ENCODE results near the gene HUS1.
A peak's percentile ranks its signal among the peaks of the same experiment; 100 is the strongest.

Gene HUS1

DNA sequence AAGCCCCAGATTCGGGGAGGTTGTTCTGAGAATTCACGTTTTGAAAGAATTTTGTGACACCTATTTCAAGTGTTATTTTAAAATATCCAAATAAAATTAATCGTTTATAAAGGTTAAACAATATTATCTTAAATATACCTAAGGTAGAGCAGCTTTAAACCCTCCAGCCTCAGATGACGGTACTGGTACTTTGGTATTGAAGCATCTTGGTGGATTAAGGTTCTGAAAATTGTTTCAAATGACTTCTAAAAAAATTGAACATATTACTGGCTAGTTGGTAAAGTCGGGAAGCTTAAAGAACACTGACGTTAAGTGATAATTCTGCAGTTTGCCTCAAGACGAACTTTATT, 392 bp upstream of the HUS1 start:
- no peak for DNase-seq (ENCODE audit: low read depth in 2 of 2)

- no peak for DNase-seq (ENCODE audit: low read depth in 2 of 2)
Measured at GRCh38 chr7:47978790-47979144, 648 bp downstream of the HUS1 start.

GRCh38 chr7:47973739-47974138, 5.7 kb downstream of the HUS1 start:
- DNase-seq (ENCODE audit: low read depth in 2 of 2): no peak

DNA sequence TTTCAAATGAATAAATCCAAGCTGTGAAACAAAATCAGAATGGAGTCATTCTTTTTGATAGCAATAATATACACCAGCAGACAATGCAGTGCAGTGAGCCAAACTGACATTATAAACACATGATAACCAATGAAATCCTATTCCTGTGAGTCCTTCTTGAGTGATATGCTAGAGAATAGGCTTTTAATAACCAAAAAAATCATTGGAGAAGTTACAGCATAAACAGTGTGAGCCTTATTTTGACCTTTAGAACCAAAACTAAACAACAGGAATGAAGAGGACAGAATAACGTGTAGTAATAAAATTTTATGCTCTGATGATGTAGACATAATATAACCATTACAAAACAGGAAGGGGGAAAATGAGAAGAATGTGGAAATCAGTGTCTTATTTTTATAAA, 8.7 kb downstream of the HUS1 start:
- no peak for DNase-seq (ENCODE audit: low read depth in 2 of 2)

- DNase-seq (ENCODE audit: low read depth in 2 of 2): peak; percentile 28 to 47
Measured at GRCh38 chr7:47968847-47969774, 10.3 kb downstream of the HUS1 start.

- no peak for DNase-seq (ENCODE audit: low read depth in 2 of 2)
Measured at GRCh38 chr7:47967708-47968107, 11.7 kb downstream of the HUS1 start.

DNA sequence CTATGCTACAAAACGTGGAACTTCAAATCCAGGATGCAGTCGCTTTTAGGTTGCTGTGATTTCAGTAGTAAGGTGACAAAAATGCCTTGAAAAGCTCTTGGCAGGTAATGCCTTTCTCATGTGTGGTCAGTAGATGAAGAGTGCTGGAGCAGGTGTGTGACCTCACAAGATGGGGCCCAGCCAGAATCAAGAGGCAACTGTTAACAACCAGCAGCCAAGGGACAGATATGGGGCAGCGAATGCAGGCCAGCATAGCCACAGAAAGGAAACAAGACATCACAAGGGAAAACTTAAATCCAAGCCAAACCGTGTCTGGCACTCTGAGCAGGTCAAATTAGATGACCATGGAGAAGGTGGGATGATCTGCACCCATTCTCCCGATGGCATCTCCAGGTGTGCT, 12.3 kb downstream of the HUS1 start:
- DNase-seq (ENCODE audit: low read depth in 2 of 2): no peak

GRCh38 chr7:47965456-47965855, 14.0 kb downstream of the HUS1 start:
- no peak for DNase-seq (ENCODE audit: low read depth in 2 of 2)

GRCh38 chr7:47962262-47962661, 17.2 kb downstream of the HUS1 start:
- DNase-seq (ENCODE audit: low read depth in 2 of 2): no peak

DNA sequence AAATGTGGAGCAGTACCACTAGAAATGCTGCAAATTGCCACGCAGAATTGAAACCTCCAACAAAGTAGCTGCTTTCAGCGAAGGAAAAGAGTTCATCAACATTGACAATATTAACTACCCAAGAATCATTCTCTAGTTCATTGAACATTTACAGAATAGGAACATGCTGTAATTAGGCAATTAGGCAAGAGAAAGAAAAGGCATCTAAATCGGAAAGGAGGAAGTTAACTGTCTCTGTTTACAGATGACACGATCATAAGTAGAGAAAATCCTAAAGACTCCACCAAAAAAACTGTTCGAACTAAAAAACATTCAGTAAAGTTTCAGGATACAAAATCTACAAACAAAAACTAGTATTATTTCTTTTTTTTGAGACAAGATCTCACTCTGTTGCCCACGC, 22.3 kb downstream of the HUS1 start:
- DNase-seq (ENCODE audit: low read depth in 2 of 2): no peak

DNA sequence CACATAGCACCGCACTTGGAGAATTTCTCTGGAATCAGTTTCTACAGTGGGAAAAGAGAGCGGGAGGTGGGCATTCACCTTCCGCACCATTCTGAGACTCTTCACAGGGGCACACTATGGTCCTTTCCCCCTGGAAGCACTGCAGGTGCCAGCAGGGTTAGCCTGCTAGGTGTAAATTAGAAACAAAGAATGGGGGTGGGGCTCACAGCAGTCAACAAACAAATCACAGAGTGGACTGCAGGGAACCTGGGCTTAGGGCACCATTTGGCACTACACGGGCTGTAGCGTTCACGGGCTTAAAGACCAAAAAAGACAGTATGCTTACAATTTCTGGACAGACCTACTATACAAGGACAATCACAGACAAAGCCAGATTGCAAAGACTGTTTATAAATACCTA, 23.2 kb downstream of the HUS1 start:
- DNase-seq (ENCODE audit: low read depth in 2 of 2): no peak

GRCh38 chr7:47954231-47954911, 25.0 kb downstream of the HUS1 start:
- DNase-seq (ENCODE audit: low read depth in 2 of 2): no peak

GRCh38 chr7:47953822-47954221, 25.6 kb downstream of the HUS1 start:
- no peak for DNase-seq (ENCODE audit: low read depth in 2 of 2)

DNA sequence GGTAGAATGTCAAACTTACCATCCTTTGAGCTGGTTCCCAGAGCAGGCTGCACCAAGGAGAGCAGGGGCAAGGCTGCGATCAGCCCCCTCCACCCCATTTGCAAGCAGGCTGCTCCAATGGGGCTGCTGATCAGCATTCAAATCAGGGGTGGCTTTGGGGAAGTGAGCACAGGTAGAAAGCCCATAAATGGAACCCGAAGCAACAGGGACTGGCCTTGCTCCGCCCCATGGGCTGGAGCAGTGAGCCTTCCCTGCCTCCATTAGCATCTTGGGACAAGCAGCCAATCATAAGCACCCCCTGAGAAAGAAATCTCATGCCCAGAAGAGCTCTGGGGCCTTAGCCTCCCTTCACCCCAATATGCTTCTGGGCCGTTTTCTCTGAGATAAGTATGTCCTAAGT, 27.2 kb downstream of the HUS1 start:
- DNase-seq (ENCODE audit: low read depth in 2 of 2): no peak

GRCh38 chr7:47951374-47951773, 28.0 kb downstream of the HUS1 start:
- DNase-seq (ENCODE audit: low read depth in 2 of 2): no peak

GRCh38 chr7:47950714-47951113, 28.7 kb downstream of the HUS1 start:
- no peak for DNase-seq (ENCODE audit: low read depth in 2 of 2)

GRCh38 chr7:47949703-47950102, 29.7 kb downstream of the HUS1 start:
- DNase-seq (ENCODE audit: low read depth in 2 of 2): no peak

DNA sequence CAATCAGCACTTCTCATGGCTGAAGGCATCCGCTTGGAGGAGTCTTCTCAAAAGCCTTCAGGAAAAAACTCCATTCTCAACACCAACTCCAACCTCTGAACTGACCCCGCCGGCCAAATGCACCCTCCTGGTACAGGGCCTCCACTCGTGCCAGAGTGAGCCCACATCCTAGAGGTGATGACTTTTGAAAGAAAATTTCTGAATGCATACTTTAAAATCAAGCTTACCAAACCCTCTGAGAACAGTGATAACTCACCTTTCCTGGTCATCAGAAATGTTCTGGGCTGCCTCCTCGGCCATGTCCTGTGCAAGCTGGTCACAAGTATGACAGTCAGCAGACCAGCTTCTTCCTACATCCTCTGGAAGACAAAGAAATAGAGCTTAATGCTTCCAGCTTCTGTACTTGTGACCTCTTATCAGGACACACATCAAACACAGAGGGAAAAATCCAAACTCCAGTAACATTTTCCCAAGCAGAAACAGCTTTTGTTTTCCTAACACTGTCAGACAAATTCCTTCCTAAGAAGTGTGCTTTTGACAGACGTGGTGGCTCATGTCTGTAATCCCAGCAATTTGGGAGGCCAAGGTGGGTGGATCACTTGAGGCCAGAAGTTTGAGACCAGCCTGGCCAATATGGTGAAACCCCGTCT, 31.1 kb downstream of the HUS1 start, which contains the start of gene PKD1L1:
TSS of gene PKD1L1 (minus strand) at position 326 of the 650 bp plus-strand sequence. CDS start at position 300, 26 bp downstream.
- DNase-seq (ENCODE audit: low read depth in 2 of 2): no peak

DNA sequence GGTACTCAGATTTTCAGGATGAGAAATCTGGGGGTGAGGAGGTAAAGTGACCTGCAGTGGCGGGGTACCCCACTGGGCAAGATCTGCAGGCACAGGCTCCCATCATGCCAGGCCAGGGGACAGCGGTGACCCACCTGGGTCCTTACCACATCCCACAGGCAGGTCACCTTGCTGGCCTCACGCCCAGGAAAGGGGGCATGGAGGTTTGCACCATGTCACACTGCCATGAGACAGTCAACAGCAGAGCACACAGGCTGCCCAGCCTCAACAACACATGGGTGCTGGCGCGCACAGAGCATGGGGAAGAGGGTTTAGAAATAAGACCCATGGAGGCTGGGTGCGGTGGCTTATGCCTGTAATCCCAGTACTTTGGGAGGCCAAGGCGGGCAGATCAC, 32.1 kb downstream of the HUS1 start:
- DNase-seq (ENCODE audit: low read depth in 2 of 2): no peak

GRCh38 chr7:47946581-47947354, 32.6 kb downstream of the HUS1 start:
- DNase-seq (ENCODE audit: low read depth in 2 of 2): no peak

GRCh38 chr7:47945261-47946015, 34.0 kb downstream of the HUS1 start:
- peak; percentile 68 to 69 for DNase-seq (ENCODE audit: low read depth in 2 of 2)

All from stimulated activated CD8-positive, alpha-beta memory T cell treated with anti-CD3 and anti-CD28 coated beads, Interleukin-2, amount 100 ng/mL, for 48 hours (primary cell).